Neural progenitor cell (in vitro differentiated cells): Measurements from ENCODE around the gene MYEOV.

Experiments used
- EZH2 ChIP-seq: fragments of 200-600 bp; sonication (generic); IDR thresholded peaks from 2 replicates; pipeline ENCODE4 v1.6.1; 2017; ENCODE audit warnings: antibody characterized with exemption, mild to moderate bottlenecking, moderate library complexity
- TF ChIP-seq, protein P1 (sequence below): fragments of 200-600 bp; sonication (generic); IDR thresholded peaks from 2 replicates; pipeline ENCODE4 v1.5.1; 2017; ENCODE audit warnings: antibody characterized with exemption, mild to moderate bottlenecking

DNA sequence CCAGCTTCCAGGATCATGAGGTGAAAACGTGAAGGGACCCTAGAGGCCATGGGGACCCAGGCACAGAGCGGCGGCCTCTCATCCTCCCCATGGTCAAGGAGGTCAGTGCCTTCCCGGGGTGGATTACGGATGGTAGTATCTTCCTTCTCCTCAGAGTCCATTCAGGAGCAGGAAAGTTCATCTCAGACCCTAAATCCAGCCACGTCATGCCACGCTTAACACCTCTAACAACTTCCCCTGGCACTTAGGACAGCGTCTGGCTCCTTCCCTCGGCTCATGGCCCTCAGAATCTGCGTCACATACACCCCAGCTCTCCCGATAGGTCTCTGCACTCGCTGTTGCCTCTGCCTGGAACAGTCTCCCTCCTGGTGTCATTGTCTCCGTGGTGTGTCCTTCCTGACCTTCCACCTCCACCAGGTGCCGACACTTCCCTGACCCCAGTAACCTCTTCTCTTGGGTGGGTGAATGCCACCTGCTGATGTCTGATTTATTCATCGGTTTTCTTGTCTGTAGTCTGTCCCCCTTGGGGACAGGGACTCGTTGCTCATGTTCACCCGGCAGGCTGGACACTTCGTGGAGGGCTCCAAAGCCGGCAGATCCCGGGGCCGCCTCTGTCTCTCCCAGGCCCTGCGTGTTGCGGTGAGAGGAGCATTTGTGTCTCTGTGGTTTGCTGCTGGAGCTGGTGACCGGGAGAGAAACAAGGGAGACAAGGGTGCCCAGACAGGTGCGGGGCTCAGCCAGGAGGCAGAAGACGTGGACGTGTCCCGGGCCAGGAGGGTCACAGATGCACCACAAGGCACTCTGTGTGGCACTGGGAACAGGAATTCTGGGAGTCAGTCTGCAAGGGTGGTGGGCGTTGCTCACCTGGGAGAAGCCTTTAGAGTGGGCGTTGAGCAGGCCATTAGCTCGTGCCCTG lies 1.4 kb downstream of the MYEOV start:
- TF ChIP-seq, protein P1, sequence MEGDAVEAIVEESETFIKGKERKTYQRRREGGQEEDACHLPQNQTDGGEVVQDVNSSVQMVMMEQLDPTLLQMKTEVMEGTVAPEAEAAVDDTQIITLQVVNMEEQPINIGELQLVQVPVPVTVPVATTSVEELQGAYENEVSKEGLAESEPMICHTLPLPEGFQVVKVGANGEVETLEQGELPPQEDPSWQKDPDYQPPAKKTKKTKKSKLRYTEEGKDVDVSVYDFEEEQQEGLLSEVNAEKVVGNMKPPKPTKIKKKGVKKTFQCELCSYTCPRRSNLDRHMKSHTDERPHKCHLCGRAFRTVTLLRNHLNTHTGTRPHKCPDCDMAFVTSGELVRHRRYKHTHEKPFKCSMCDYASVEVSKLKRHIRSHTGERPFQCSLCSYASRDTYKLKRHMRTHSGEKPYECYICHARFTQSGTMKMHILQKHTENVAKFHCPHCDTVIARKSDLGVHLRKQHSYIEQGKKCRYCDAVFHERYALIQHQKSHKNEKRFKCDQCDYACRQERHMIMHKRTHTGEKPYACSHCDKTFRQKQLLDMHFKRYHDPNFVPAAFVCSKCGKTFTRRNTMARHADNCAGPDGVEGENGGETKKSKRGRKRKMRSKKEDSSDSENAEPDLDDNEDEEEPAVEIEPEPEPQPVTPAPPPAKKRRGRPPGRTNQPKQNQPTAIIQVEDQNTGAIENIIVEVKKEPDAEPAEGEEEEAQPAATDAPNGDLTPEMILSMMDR, result no peak
- TF ChIP-seq EZH2, result no peak
